GM12875 (cell line): Measurements from ENCODE around the gene EEF2K.

Experiments used
- H3K4me3 ChIP-seq: one replicate; pipeline ENCODE4 v1.5.1; 2011; ENCODE audit warnings: low read depth, low read length, control low read depth
- TF ChIP-seq, protein P1 (sequence below): IDR thresholded peaks from 2 replicates; pipeline ENCODE4 v1.5.1; 2011; ENCODE audit warnings: low read depth, mild to moderate bottlenecking, control low read depth, inconsistent platforms, low read length, moderate library complexity, borderline replicate concordance; ENCODE audit not compliant: insufficient read depth

Gene EEF2K

DNA sequence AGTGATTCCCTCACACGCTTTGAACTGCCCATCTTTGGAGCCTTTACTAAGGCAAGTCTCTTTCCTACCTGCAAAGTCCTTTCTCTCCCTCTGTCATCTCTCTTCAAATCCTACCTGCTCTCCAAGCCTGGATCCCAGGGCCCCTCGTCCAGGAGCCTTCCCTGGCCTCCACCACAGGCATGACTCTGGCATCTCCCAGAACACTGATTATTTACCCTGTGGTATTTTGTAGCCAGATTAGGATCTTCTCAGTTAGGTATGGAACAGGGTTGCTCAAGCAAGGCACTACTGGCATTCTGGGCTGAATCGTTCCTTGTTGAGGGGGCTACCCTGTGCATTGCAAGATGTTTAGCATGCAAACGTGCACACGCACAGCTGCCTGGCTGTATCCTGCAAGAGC lies 59.3 kb downstream of the EEF2K start:
- H3K4me3 ChIP-seq = no peak overlapping the region
- TF ChIP-seq, protein P1, sequence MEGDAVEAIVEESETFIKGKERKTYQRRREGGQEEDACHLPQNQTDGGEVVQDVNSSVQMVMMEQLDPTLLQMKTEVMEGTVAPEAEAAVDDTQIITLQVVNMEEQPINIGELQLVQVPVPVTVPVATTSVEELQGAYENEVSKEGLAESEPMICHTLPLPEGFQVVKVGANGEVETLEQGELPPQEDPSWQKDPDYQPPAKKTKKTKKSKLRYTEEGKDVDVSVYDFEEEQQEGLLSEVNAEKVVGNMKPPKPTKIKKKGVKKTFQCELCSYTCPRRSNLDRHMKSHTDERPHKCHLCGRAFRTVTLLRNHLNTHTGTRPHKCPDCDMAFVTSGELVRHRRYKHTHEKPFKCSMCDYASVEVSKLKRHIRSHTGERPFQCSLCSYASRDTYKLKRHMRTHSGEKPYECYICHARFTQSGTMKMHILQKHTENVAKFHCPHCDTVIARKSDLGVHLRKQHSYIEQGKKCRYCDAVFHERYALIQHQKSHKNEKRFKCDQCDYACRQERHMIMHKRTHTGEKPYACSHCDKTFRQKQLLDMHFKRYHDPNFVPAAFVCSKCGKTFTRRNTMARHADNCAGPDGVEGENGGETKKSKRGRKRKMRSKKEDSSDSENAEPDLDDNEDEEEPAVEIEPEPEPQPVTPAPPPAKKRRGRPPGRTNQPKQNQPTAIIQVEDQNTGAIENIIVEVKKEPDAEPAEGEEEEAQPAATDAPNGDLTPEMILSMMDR = no peak

DNA sequence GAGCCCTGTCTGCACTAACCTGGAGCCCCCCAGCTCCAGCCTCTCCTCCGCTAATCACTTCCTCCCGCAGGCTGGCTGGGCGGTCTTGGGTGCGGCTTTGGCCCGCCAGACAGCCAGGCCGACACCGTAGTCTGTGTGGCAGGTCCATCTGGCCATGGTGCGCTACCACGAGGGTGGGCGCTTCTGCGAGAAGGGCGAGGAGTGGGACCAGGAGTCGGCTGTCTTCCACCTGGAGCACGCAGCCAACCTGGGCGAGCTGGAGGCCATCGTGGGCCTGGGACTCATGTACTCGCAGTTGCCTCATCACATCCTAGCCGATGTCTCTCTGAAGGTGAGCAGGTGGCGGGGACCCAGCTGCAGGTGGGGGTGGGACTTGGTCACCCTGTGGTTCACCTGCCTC lies 60.5 kb downstream of the EEF2K start:
- H3K4me3 ChIP-seq = no peak overlapping the region

DNA sequence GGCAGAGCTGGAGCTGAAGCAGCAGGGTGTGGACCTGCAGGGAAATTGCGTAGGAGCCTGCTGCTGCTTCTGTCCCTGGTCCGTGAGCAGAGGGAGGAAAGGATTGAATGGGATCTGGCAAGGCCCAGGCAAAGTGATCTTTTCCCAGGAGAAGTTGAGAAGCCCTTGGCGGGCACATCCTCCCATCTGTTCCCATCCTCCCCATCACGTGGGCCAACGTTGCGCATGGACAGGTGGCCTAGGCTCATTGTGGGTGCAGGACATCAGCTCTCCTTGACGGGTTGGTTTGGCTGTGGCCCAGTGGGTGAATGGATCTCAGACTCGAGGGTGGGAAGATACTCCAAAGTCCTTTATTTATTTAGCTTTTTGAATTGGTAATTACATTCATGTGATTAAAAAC lies 61.7 kb downstream of the EEF2K start:
- TF ChIP-seq, protein P1 = no peak
- no peak overlapping the region for H3K4me3 ChIP-seq

More for the DNA sequence above, 60.5 kb downstream of the EEF2K start:
- TF ChIP-seq, protein P1 = no peak

DNA sequence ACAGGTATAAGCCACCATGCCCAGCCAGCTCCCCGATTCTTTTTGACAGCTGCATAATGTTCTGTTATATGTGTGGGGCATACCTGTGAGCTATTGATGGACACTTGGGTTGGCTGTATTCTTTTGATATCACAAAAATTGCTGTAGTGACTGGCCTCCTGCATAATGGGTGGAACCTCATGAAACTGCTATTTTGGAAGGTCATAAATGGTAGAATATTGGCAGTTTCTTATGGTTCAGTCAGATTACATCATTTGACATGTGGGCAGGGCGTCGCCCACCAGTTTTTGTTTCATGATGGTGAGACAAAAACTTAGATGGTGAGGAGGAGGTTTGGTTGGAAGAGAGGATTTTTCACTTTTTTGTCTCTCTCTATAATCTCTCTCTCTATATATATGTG lies 64.4 kb downstream of the EEF2K start:
- TF ChIP-seq, protein P1 = no peak
- no peak overlapping the region for H3K4me3 ChIP-seq

DNA sequence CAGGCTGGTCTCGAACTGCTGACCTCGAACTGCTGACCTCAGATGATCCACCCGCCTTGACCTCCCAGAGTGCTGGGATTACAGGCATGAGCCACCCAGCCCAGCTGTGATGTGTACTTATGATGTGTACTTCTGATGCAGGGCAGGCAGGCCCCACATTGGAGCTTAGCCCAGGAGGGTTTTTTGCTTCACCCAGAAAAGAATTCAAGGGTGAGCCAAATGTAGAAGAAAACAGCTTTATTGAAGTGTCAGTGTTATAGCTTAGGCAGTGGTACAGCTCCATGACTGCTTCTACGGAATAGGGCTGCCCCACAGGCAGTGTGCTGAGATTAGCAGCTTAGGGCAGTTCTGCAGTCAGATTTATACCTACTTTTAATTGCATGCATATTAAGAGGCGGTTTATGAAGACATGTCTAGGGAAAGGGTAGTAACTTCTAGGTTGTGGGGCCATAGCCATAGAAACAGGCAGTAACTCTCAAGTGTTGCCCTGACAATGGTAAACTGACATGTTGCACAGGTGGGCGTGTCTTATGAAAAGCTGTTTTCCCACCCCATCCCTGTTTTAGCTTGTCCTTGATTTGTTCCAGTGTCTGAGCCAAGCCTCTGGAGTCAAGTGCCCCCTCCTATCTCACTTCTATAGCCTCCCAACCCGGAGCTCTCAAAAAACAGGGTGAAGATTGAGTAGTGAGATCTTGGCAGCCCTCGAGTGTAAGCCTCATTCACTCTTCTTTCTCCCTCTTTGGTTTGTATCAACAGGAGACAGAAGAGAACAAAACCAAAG lies 67.0 kb downstream of the EEF2K start:
- no peak overlapping the region for H3K4me3 ChIP-seq
- TF ChIP-seq, protein P1 = no peak

DNA sequence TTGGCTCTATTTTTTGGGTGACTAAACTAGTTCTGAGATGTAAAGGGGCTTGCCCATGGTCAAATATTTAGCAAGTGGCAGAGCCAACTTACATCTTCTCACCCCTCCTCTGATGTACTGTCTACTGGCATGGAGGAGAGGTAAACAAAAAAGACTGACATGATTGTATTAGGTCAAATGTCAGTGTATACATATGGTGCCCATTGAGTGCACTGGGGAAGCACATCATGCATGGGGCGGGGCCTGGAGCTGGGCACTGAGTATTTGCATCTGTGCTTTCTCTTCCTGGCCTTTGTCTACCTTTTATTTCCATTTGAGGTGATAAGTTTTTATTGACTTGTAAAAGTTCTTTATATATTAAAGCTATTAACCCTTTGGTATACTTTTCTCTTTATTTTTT lies 68.8 kb downstream of the EEF2K start:
- TF ChIP-seq, protein P1 = no peak

More for the DNA sequence above, 68.8 kb downstream of the EEF2K start:
- no peak overlapping the region for H3K4me3 ChIP-seq
